Left lung (tissue), 10 donors: Measurements from ENCODE around the gene CCDC127. TPM values are rescaled to one million over a fixed set of nuclear protein-coding genes. Genes with fewer than 3 reads are reported as not detected.
"Not testable (repeated sequence)": the region's sequence is repeated elsewhere in the genome, so short reads cannot be mapped to it uniquely, and the experiment has no call there.

Experiments used
- ATAC-seq: fragments of 200-7000 bp; cut with Tn5 transposase; one replicate; pipeline ENCODE4 v1.9.1; 2020; ENCODE audit warnings: moderate library complexity
- DNase-seq, 4 donors: peaks; one replicate each; pipeline ENCODE4 v3.0.0-alpha.2; 2013 to 2020
- H3K27ac ChIP-seq, 2 donors: fragments of 200-600 bp; sonication (generic) in 1 of 2; one replicate each; pipeline versions ENCODE4 v1.5.0 to v1.8.0; 2020 to 2021
- H3K27me3 ChIP-seq, 2 donors: fragments of 200-600 bp; sonication (generic) in 1 of 2; one replicate each; pipeline versions ENCODE4 v1.5.0 to v1.8.0; 2020 to 2021
- H3K36me3 ChIP-seq, 2 donors: fragments of 200-600 bp; sonication (generic) in 1 of 2; one replicate each; pipeline versions ENCODE4 v1.5.0 to v1.8.0; 2020 to 2021
- H3K4me1 ChIP-seq, 2 donors: fragments of 200-600 bp; one replicate each; pipeline ENCODE4 v1.8.0; 2021
- H3K4me3 ChIP-seq, 2 donors: fragments of 200-600 bp; sonication (generic) in 1 of 2; one replicate each; pipeline versions ENCODE4 v1.5.0 to v1.8.0; 2020 to 2021; ENCODE audit warnings: mild to moderate bottlenecking in 1 of 2
- H3K9me3 ChIP-seq, 2 donors: fragments of 200-600 bp; sonication (generic) in 1 of 2; one replicate each; pipeline versions ENCODE4 v1.5.0 to v1.8.0; 2020 to 2021
- CTCF ChIP-seq, 2 donors: fragments of 200-600 bp; sonication (generic) in 1 of 2; IDR thresholded peaks; one replicate each; pipeline versions ENCODE4 v1.5.0 to v1.8.0; 2021; ENCODE audit warnings: antibody characterized with exemption in 2 of 2
- intact Hi-C, 2 donors: fragments of 100-400 bp; cut with DNase I; formaldehyde crosslinking; loops; one replicate each; pipeline versions ENCODE4 v1.11.2 to v1.14.2; 2022
- polyA plus RNA-seq, 6 donors: library from polyadenylated mRNA; unstranded; fragments of 120-200 nt; gene quantifications; one replicate each; pipeline ENCODE4 v1.2.1, GENCODE V29; 2013; ENCODE audit not compliant: insufficient read length in 6 of 6
- total RNA-seq, 2 donors: library from RNA; stranded (reverse); fragmentation: NEBNext Ultra II Directional; extraction: Animal tissue kit (Norgen Biotek cat#: 25700); gene quantifications; one replicate each; pipeline ENCODE4 v1.2.1, GENCODE V29; 2021
- donor health status: DM: no; HTN: yes; CAD: no.
- donor health status: DM: no; HTN: no; CAD: no.

Gene CCDC127
- total and polyA plus RNA-seq, 8 donors, result 5.2 to 17.0 (median 13.3) TPM

GRCh38 chr5:228886-229285 is 10.9 kb upstream of the CCDC127 start:
- H3K27me3 ChIP-seq, result no peaks in the 10 kb centered on the region
- intact Hi-C loops, result no loop called here
- TF ChIP-seq CTCF (IDR thresholded peaks at IDR 0.05), result no peak
- ATAC-seq (no peak), DNase-seq (no peak)
- H3K27ac ChIP-seq, result no peak overlapping the region
- H3K36me3 ChIP-seq, result peaks cover 0 to 97% of the 10 kb centered on the region in 2 donors
- no peaks in the 10 kb centered on the region for H3K9me3 ChIP-seq
- H3K4me1 ChIP-seq, result no peaks in the 10 kb centered on the region
- no peak overlapping the region for H3K4me3 ChIP-seq

GRCh38 chr5:227375-227774 is 9.4 kb upstream of the CCDC127 start:
- H3K36me3 ChIP-seq, result peaks cover 0 to 84% of the 10 kb centered on the region in 2 donors
- H3K9me3 ChIP-seq, intact Hi-C loops, H3K27me3 ChIP-seq, H3K4me3 ChIP-seq, H3K27ac ChIP-seq, DNase-seq, ATAC-seq: not testable (repeated sequence)
- H3K4me1 ChIP-seq, result peaks cover 0 to 10% of the 10 kb centered on the region in 2 donors

GRCh38 chr5:225334-225733 is 7.4 kb upstream of the CCDC127 start:
- no peak for TF ChIP-seq CTCF (IDR thresholded peaks at IDR 0.05)
- Histone ChIP-seq H3K9me3 (no peaks in the 10 kb centered on the region), H3K4me1 (peaks cover 0 to 24% of the 10 kb centered on the region in 2 donors), H3K36me3 (peaks cover 0 to 63% of the 10 kb centered on the region in 2 donors), H3K27ac (no peak overlapping the region), H3K27me3 (no peaks in the 10 kb centered on the region), H3K4me3 (no peak overlapping the region)
- intact Hi-C loops, result no loop called here
- ATAC-seq, result no peak
- no peak for DNase-seq

- intact Hi-C loops, result no loop called here
- DNase-seq, result no peak
- ATAC-seq, result no peak
- no peaks in the 10 kb centered on the region for H3K27me3 ChIP-seq
- H3K27ac ChIP-seq, result no peak overlapping the region
- no peak for TF ChIP-seq CTCF (IDR thresholded peaks at IDR 0.05)
- peaks cover 0 to 50% of the 10 kb centered on the region in 2 donors for H3K36me3 ChIP-seq
- H3K4me1 ChIP-seq, result peaks cover 0 to 39% of the 10 kb centered on the region in 2 donors
- no peak overlapping the region for H3K4me3 ChIP-seq
- no peaks in the 10 kb centered on the region for H3K9me3 ChIP-seq
Observed at GRCh38 chr5:223791-224190, 5.8 kb upstream of the CCDC127 start.

GRCh38 chr5:222951-223715 is 5.2 kb upstream of the CCDC127 start:
- H3K9me3 ChIP-seq, H3K27ac ChIP-seq, H3K27me3 ChIP-seq, DNase-seq, H3K4me3 ChIP-seq, ATAC-seq, intact Hi-C loops: not testable (repeated sequence)
- Histone ChIP-seq H3K4me1 (peaks cover 0 to 39% of the 10 kb centered on the region in 2 donors), H3K36me3 (peaks cover 0 to 44% of the 10 kb centered on the region in 2 donors)

- Histone ChIP-seq H3K9me3 (no peaks in the 10 kb centered on the region), H3K27ac (peak overlapping the region; percentile 83), H3K36me3 (peaks cover 0 to 12% of the 10 kb centered on the region in 2 donors), H3K4me1 (peaks cover 0 to 48% of the 10 kb centered on the region in 2 donors), H3K27me3 (no peaks in the 10 kb centered on the region), H3K4me3 (peak overlapping the region; percentile 87 to 96)
- DNase-seq (no peak), ATAC-seq (no peak)
- TF ChIP-seq CTCF (IDR thresholded peaks at IDR 0.05), result no peak
- intact Hi-C loops, result no loop called here
Observed at GRCh38 chr5:219991-220390, 2.0 kb upstream of the CCDC127 start.
